Stimulated activated CD4-positive, alpha-beta T cell treated with anti-CD3 and anti-CD28 coated beads, Interleukin-12 subunit alpha, Interleukin-12 subunit beta, amount 100 ng/mL, for 24 hours (primary cell): ENCODE measurements around the gene FAAP100.

Experiments used
- DNase-seq, 2 experiments: peaks; one replicate each; pipeline ENCODE4 v3.0.0-alpha.2; 2020; ENCODE audit warnings: low read depth in 2 of 2

Gene FAAP100

DNA sequence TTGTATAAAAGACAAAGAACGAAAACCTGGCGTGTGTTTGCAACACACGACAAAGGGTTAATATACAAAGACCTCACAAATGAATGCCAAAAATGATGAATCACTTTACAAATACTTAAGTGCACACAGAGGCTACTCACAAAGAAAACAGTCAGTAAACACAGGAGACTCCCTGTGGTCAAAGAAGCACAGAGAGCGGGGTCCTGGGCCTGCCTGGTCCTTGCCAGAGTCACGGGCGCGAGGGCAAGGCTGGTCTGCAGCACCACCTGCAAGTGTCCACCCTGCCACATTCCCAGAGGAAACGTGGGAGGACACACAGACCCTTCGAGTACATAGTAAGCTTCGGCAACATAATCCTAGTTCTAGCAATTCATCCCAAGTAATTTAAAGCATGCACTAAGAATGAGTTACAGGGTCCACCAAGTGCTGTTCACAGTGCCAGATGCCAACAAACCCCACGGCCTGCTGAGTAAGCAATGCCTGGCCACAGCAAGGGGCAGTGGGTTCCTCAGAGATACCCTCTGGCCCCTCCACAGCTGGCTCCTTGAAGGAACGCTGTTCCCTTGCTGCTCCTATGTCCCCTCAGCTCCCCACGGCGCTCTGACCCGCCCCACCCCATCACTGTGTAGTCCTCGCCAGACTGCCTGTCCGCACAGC is 24.6 kb upstream of the FAAP100 start:
- no peak for DNase-seq

DNA sequence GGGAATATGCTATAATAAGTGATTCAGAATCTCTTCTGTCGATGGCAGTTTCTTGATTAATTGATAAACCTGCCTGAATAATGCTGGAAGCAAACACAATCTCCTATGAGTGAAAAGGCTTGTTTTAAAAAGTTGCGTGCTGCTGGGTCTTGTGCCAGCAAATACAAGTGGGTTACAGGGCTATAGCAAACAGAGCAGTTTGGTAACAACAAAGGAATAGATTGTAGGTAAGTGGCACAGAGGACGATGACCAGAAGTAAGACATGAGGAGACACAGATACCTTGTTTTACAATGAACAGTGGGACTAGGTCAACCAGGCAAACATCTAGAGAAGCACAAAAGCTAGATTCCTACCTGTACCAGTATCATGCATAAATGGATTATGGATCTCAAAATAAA is 23.7 kb upstream of the FAAP100 start:
- no peak for DNase-seq

DNA sequence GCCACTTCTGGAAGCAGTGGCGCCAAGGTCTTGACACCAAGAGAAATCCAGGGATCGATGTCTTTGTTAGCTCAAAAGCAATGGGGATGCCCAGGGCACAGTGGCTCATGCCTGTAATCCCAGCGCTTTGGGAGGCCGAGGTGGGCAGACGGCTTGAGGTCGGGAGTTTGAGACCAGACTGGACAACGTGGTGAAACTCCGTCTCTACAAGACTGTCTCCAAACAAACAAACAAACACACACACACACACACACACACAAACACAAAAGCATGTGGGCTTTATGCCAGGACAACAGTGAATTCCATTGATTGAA is 22.4 kb upstream of the FAAP100 start:
- no peak for DNase-seq

DNA sequence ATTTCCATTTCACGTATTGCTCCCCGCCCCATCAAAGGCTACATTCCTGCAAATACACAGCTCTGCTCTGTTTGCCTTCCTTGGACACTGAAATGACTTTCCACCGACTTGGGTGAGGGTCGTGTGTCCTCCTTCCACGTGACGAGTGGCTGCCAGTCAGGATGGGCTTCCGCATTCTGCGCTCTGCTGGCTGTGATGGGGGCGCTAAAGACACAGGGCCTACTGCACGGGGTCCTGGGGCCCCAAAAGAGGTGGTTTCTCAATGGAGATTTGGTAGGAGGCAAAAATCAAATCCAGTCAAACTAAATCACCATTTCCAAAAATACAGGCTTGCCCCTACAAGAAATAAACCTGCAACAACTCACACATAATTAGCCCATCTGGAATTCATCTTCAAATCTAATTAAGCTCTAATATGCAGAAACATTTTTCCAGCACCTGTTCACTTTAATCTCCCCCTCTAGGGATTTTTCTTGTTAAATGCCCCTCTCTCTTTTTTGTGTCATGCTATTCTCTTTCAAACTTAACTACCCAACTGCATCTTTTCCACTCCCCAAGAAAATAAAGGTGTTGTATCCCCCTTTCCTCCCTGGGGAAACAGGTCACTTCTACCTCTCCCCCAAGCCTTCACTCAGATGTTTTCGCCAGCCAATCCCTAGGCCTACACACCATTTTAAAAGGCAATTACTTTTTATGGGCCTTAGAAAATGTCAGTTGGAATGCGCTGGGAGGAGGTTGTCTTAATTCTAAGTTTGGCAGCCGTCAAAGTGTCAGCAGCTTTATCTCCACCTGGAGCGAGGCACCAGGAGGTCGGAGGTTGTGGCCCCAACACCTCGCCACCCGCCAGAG is 21.9 kb upstream of the FAAP100 start:
- no peak for DNase-seq

DNA sequence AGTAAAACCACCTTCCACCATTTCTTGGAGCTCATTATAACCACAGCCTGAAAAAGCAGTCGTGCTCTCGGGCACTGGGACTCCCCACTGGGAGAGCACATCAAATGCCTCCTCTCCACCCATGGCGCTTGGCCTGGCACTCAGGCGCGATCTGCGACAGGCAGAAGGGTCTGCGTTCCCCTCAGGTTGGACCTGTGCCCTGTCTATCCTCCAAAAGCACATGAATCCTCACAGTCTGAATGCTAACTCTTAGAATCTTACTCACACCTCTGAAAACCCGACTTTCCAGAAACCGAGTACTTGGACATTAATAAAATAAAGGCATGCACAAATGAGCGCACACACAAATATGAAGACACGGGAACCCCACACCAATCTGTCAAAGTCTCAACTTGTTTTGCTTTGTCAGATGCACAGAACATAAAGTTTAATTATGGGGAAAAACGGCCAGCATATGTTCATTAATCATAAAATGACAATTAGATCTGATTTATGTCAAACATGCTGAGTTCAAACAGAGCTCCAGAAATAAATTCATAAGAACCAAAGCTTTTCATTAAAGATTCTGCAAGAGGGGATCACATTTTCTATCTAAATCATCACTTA is 20.5 kb upstream of the FAAP100 start:
- no peak for DNase-seq

DNA sequence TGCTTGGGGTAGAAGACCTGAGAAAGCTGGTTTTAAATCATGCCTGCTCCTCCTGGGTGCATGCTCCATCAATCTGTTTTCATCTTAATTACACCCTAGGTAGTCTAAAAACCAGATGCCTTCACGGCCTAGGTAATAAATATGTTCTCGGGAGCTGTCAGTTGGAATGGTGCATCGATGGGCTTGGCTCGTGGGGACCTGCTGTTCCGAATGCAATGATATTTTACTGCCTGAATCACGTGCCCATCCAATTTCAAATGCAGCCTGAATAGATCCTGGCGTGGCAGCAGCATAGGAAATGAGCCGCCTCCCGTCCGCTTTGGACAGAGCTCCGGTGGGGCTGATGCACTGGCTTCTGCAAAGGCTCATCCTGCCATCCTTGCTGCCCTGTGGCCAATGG is 18.8 kb upstream of the FAAP100 start:
- no peak for DNase-seq

DNA sequence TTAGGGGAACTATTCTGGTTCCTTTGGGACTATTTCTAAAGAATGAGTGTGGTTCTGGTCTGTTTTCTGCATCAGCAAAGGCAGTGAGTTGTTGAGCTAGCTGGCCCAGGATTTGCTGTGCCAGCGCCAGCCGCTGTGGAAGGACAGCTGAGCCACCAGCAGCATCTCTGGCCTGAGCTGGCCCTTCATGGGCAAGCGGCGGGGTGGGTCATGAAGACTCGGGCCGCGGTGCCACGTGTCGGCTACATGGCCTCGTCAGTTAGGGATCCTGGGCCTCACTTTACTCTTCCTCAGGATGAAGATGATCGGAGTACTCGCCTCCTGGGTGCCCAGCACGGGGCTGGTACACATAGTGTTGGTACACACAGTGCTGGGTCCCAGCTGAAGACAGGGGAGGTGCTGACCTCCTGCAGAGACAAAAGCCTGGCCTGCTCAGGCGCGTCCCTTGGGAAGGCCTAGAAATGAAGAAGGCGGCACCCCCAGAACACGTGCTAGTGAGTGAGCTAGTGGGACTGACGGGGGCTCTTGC is 17.9 kb upstream of the FAAP100 start:
- no peak for DNase-seq

DNA sequence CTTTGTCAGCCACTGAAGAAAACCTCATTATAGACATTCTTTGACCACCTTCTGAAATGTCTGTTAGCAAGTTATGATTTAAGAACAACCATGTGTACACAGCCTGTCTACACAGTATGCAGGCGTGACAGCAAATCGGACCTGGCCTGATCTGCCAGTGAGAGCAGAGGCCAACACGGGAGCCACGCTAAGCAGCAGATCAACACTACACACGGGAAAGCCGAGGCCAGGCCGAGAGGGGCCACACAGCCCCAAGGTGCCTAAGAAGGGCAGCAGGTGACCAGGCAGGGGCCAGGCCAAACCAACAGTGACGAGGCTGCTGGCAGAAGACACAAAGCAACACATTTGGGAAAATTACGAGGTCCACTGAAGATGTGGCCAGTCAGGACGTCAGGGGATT is 16.3 kb upstream of the FAAP100 start:
- DNase-seq: no peak

DNA sequence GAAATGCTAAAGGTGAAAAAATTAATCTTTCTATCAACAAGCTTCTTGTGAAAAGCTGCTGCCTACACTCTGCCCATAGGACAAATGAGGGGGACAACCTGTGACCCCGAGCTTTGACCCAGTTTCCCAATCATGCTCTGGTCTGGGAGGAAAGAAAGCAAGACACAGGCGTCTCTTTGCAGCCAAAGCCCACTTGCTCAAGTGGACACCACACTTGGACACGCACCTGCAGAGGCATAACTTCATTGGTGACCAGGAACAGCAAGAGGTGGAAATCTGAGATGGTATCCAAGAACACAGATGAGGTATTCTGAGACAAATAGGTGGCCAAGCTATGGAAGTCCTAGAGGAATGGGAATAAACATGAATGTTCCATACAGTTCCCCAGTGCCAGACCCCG is 15.0 kb upstream of the FAAP100 start:
- DNase-seq: no peak

DNA sequence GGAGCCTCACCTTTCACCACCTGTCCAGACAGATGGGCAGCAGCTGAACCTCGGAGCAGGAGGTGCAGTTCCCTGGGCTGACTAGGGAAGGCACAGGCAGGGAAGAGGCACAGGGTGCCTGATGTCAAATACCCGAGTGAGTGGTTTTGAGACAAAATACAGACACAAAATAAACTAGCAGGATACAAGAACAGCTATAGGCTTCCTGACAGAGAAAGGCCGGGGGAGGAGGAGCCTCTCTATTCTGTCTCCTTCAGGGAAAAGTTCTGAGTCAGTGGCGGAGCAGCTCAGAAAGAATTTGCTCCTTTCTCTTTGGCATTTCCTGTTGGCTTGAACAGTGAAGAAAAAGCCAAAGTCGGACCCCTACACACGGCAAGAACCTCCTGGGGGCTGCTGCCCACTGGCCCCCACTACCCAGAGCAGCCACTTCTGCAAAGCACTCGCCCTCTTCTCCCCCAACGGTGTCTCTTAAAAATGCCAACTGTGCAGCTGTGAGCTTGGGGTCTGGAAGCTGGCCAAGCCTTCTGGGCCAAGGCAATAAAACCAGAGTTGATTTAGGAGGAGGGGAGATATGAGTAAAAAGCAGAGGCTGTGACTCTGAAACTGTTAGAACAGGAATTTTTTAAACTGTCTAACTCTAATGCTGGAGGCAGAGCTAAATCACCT is 14.4 kb upstream of the FAAP100 start:
- no peak for DNase-seq

DNA sequence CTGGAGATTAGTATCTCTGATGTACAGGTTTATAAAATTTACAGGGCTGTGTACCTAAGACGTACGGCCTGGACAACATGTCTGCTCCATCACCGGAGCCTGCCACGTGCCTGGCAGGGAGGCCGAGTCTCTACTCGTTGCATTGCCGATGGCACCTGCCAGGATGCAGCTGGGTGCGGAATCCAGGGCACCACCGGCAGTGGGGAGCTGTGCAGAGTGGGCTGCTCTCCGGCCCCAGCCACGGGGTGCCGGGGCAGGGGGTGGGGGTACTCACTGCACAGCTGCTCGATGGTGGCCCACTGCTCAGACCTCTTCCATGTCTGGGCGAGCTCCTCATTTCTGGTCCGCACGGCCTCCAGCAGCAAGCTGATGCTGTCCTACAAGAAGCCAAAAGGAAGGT is 13.1 kb upstream of the FAAP100 start:
- no peak for DNase-seq

DNA sequence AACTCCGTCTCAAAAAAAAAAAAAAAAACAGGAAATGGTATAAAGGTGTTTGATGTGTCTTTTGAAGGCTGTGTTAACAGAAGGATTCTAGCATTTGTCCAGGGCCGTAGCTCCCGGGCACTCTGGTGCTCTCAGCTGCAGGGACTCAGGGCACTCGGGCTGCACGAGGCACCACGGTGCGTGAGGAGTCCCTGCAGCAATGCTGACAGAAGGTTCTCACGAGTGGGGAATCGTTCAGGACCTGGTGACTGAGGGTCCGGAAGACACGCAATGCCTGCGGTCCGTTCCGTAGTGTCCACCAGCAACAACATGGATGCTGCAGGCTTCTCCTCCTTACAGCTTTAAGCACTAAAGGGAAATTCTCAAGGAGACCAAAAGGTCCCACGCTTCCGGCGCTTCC is 12.6 kb upstream of the FAAP100 start:
- no peak for DNase-seq

DNA sequence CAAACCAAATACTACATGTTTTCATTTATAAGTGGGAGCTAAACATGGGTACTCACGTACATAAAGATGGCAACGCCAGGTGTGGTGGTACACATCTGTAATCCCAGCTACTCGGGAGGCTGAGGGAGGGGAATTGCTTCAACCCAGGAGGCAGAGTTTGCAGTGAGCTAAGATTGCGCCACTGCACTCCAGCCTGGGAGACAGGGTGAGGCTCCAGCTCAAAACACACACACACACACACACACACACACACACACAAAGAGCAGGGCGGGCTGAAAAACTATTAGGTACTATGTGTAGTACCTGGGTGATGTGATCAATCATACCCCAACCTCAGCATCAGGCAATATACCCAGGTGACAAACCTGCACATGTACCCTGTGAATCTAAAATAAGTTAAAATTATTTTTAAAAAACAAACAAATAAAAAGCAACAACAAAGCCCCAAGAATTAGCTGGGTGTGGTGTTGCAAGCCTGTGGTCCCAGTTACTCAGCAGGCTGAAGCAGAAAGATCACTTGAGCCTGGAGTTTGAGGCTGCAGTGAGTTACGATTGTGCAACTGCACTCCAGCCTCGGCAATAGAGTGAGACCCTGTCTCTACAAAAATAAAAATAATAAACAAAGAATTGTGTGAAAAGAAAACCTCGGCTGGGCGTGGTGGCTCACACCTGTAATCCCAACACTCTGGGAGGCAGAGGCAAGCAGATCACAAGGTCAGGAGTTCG is 11.9 kb upstream of the FAAP100 start:
- DNase-seq: no peak

DNA sequence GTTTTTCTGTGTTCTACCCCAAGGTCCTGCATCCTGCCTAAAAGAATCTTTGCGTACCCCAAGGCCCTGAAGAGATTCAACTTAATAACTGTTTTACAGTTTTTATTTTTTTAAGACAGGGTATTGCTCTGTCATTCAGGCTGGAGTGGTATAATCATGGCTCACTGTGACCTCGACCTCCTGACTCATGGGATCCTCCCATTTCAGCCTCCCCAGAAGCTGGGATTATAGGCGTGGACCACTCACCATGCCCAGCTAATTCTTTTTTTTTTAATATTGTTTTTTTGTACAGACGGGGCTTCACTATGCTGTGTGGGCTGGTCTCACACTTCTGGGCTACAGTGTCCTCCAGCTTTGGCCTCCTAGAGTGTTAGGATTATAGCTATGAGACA is 9.3 kb upstream of the FAAP100 start:
- DNase-seq: no peak

DNA sequence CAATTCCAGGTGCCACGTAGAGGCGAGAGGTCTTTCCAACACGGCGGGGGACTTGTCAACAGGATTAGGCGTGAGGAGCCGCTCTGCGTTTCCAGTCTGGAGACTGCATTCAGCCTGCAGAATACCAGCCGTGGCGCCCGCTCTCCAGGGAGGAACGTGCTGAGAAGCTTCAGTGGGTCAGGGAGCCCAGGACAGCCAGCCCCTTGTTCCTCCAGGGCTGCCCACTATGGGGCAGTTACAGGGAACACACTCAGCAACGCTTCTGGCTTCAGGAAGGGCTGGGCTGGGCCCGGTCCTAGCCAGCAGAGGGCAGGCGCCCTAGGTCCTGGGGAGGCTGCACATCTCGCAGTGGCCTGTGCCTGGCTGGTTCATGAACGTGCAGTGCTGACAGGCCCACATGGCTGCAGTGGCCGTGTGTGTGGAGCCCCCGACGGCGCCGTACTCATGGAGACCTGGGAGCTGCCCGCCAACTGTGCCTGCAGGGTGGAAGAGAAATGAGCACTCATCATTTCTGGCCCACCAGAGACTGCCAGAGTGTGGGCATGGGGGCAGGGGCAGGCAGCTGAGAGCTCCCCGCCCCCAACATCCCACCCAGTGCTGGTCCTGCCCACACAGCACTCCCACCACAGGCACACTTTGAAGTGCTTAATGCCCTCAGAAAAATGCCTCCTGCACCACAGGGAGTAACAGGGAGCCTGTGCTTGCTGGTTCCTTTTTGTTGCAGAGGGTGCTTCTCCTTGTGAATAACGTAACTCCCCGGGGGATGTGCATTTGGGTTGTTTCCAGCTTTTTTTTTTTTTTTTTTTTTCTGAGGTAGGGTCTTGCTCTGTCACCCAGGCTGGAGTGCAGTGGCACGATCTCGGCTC is 7.0 kb upstream of the FAAP100 start:
- DNase-seq: no peak

DNA sequence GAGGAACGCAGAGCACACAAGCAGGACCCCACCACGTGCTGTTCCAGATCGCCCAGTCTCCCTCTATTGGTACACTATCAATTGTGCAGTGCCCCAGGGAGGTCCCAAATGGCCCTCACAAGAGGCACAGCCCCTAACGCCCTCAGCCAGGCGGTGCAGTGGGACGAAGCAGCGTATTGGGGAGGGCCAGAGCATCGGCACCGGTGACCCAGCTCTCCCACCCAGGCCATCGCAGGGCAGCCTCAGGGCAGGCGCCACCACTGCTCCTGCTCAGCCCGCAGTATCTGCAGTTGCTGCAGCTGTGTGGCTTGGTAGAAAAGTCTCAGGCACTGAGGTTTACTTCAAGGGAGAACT is 5.9 kb upstream of the FAAP100 start:
- no peak for DNase-seq

DNA sequence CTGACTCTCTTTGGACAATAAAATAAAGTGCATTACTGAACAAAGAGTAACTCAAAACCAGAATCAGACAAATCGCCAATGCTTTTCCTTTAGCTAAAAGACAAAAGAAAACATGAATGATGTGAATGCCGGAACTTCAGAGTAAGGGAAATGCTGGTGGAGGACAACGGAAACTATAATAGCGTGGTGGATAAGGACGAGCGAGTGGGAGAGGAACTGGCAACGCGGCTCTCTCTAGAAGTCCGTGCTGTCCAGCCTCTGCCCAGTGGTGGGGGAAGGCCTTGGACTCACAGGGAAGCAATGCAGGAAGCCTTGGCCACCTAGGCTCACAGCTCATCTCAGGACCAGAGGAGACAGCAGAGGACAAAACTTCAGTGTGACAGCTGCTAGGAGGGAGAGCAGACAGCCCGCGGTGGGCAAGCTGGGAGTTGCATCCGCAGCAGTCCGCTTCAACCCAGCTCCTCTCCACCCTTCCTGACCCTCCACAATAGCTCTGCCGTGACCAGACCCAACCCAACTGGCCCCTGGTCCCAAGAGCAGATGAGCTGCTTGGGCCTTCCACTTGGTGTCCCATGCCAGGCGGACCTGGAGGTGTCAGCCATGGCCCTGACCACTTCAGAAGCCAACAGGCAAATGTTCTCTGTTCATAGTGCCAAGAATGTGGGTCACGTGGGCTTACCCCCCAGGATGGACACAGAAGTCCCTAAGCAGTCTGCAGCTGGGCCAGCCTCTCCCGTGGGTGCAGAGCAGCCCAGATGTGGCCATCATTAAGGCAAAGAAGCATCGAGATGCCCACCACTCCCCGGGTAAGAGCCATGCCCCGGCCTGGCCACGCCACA is 5.3 kb upstream of the FAAP100 start:
- DNase-seq: no peak

DNA sequence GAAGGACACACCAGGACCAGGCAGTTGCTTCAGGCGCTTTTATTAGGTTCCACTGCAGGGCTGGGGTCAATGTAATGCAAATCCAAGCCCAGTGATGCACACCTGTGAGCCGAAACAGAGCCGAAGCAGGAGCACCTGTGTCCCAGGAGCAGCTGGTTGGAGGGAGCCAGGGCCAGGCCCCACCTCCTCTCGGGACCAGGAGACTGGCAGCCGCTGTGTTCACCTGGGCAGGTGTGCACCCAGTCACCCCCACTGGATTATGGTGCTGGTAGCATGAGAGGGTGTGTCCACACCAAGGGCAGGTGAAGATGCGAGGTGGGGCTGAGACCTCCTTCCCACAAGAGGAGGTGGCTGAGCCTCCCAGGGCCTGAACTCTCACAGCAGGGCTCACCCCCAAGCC is 4.7 kb upstream of the FAAP100 start:
- DNase-seq: no peak

DNA sequence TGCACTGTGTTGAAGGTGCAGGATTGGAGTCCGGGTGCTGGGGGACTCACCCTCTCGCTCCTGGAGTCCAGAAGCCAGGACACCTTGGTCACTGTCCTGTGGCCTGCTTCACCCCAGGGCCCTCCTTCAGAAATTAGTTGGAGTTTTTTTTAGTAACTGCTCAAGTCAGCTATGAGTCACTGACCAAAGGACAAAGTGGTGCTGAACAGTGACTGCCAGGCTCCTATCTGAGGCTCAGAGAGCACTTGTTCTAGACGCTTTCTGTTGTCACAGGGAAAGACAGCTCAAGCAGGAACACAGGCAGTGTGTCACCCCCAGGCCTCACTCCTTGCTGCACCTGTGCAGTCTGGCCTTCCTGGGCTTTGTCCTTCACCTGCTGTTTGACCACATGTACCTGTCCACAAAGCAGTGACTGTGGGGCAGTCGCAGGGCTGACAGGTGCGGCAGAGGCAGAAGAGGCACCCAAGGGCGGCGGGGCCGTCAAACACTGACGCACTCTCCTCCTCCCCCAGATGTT is 4.1 kb upstream of the FAAP100 start:
- no peak for DNase-seq
